Neutrophil (primary cell): ENCODE data around the gene RNU5B-1.

Experiments used
- H3K27ac ChIP-seq: fragments of 200-600 bp; sonication (generic); 2 replicates; pipeline ENCODE4 v1.5.1; 2016; ENCODE audit warnings: mild to moderate bottlenecking, moderate library complexity
- H3K27me3 ChIP-seq: fragments of 200-600 bp; sonication (generic); 2 replicates; pipeline ENCODE4 v1.6.0; 2016; ENCODE audit warnings: mild to moderate bottlenecking
- H3K36me3 ChIP-seq: fragments of 200-600 bp; sonication (generic); 2 replicates; pipeline ENCODE4 v1.5.1; 2017
- H3K4me1 ChIP-seq, 2 experiments: fragments of 200-600 bp in 1 of 2; sonication (generic) in 1 of 2; 1 replicate in 1 of 2; 2 replicates in 1 of 2; pipeline versions ENCODE4 v1.5.1 to v1.6.1; 2013 to 2016; ENCODE audit warnings: low read depth in 1 of 2, low read length in 1 of 2, mild to moderate bottlenecking in 1 of 2, moderate library complexity in 1 of 2; ENCODE audit not compliant: control insufficient read depth in 1 of 2, insufficient read depth in 1 of 2
- H3K4me3 ChIP-seq, 2 experiments: fragments of 200-600 bp in 1 of 2; sonication (generic) in 1 of 2; 1 replicate in 1 of 2; 2 replicates in 1 of 2; pipeline ENCODE4 v1.5.1; 2013 to 2016; ENCODE audit warnings: low read depth in 1 of 2, low read length in 1 of 2, mild to moderate bottlenecking in 1 of 2, moderate library complexity in 1 of 2
- H3K9me3 ChIP-seq: fragments of 200-600 bp; sonication (generic); 2 replicates; pipeline ENCODE4 v1.5.1; 2016
- TF ChIP-seq, protein P1 (sequence below): fragments of 200-600 bp; sonication (generic); IDR thresholded peaks from 2 replicates; pipeline ENCODE4 v1.5.1; 2016; ENCODE audit warnings: antibody characterized with exemption

Gene RNU5B-1

GRCh38 chr15:65260968-65261367, 43.5 kb upstream of the RNU5B-1 start:
- peaks cover 87% of the 10 kb centered on the region for H3K36me3 ChIP-seq
- H3K27ac ChIP-seq = no peak overlapping the region
- TF ChIP-seq, protein P1, sequence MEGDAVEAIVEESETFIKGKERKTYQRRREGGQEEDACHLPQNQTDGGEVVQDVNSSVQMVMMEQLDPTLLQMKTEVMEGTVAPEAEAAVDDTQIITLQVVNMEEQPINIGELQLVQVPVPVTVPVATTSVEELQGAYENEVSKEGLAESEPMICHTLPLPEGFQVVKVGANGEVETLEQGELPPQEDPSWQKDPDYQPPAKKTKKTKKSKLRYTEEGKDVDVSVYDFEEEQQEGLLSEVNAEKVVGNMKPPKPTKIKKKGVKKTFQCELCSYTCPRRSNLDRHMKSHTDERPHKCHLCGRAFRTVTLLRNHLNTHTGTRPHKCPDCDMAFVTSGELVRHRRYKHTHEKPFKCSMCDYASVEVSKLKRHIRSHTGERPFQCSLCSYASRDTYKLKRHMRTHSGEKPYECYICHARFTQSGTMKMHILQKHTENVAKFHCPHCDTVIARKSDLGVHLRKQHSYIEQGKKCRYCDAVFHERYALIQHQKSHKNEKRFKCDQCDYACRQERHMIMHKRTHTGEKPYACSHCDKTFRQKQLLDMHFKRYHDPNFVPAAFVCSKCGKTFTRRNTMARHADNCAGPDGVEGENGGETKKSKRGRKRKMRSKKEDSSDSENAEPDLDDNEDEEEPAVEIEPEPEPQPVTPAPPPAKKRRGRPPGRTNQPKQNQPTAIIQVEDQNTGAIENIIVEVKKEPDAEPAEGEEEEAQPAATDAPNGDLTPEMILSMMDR = no peak
- H3K4me3 ChIP-seq = no peak overlapping the region
- H3K9me3 ChIP-seq = no peaks in the 10 kb centered on the region
- H3K27me3 ChIP-seq = no peaks in the 10 kb centered on the region
- H3K4me1 ChIP-seq = no peaks in the 10 kb centered on the region

DNA sequence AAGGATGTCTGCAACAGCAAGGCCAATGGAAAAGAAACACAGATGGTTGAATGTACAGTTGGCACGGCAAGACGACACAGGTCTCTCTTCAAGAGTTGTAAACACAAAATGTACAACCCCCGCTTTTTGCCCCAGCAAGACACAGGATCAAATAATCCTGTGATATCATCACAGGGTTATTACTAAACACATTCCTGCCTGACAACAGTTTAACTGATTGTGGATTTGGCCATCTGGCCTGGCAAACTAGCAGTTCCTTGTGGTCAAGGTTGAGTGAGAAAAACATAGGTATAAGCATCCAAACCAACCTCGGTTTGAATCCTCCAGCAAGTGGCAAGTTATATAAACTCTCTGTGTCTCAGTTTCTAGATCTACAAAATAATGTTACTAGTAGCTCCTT, 41.2 kb upstream of the RNU5B-1 start:
- no peaks in the 10 kb centered on the region for H3K27me3 ChIP-seq
- H3K4me1 ChIP-seq = no peaks in the 10 kb centered on the region
- no peak overlapping the region for H3K27ac ChIP-seq
- TF ChIP-seq, protein P1 = no peak
- H3K9me3 ChIP-seq = no peaks in the 10 kb centered on the region
- H3K4me3 ChIP-seq = no peak overlapping the region
- H3K36me3 ChIP-seq = peaks cover 82% of the 10 kb centered on the region

DNA sequence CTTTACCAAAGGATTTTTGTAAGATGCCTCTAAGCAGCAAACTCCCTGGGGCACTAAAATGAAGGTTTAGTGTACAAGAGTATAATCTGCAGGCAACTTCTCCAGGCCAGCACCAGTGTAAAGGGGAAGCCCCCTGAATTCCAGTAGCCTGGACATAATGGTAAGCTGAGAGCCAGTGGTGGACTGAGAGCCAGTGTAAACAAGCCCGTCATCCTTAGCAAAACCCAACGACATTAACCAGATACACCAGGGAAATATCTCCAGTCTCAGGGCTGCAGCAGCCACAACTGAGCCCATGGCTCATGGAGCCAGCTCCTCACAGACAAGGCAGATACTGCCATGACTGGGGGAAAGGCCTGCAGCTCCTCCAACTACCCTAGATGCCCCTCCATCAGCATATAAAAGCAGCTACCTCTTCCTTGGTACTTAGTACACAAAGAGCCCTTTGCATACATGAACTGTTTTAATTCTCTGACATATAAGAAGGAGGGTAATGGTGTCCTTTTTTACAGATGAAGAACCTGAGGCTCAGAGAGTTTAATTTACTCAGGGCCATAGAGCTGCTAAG, 39.5 kb upstream of the RNU5B-1 start:
- Histone ChIP-seq H3K36me3 (peaks cover 74% of the 10 kb centered on the region), H3K27me3 (no peaks in the 10 kb centered on the region), H3K4me3 (no peak overlapping the region), H3K4me1 (no peaks in the 10 kb centered on the region), H3K9me3 (no peaks in the 10 kb centered on the region), H3K27ac (no peak overlapping the region)
- TF ChIP-seq, protein P1 = no peak

DNA sequence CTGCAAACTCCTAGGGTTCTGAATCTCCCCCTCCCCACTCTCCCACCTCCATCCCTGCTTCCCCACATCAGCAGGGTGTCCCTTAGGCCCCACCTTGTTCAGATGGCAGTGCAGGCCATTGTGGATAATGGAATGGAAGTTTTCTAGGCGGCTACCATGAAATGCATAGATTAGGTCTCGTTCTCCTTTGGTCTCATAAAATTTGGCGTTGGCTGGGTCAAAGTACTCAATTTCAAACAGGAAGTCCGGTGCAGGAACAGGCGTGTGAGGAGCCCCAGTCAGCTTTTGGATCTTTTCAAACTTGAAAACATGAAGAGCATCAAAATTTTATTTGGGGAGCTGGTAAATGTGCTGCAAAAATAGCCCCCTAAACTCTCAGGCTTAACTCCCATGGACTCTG, 38.0 kb upstream of the RNU5B-1 start:
- Histone ChIP-seq H3K4me1 (peaks cover 0 to 9% of the 10 kb centered on the region in 2 experiments), H3K4me3 (no peak overlapping the region), H3K27me3 (no peaks in the 10 kb centered on the region), H3K36me3 (peaks cover 72% of the 10 kb centered on the region), H3K27ac (no peak overlapping the region), H3K9me3 (no peaks in the 10 kb centered on the region)
- TF ChIP-seq, protein P1 = no peak

DNA sequence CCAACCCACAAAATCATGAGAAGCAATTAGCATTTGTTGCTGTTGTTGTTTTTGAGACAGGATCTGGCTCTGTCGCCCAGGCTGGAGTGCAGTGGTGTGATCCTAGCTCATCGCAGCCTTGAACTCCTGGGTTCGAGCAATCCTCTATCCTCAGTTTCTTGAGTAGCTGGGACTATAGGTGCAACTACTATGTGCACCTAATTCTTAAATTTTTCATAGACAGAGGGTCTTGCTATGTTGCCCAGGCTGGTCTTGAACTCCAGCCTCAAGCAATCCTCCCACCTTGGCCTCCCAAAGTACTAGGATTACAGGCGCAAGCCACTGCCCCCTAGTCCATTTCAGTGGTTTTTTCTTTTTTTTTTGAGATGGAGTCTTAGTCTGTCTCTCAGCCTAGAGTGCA, 36.1 kb upstream of the RNU5B-1 start:
- H3K4me1 ChIP-seq = peaks cover 0 to 9% of the 10 kb centered on the region in 2 experiments
- H3K27me3 ChIP-seq = no peaks in the 10 kb centered on the region
- TF ChIP-seq, protein P1 = no peak
- H3K36me3 ChIP-seq = peaks cover 53% of the 10 kb centered on the region
- H3K4me3 ChIP-seq = no peak overlapping the region
- H3K27ac ChIP-seq = no peak overlapping the region
- H3K9me3 ChIP-seq = no peaks in the 10 kb centered on the region
